ENCODE results near the gene EIF1AD.

DNA sequence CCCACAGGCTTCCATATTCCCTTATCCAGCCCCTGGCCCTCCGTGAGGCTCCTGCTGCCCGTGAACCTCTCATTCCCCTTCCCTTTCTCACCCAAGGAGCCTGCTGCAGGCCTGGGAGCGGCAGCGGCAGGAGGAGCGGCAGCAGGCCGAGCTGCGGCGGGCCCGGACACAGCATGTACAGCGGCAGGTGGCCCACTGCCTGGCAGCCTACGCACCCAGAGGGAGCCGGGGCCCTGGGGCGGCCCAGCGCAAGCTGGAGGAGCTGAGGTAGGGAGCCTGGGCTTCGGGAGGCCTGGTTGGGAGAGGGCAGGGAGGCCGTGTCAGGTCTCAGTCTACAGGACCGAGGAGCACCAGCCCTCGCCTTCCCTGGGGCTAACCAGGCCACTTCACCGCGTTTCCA lies 48.5 kb downstream of the EIF1AD start:
- no peak for TF ChIP-seq CEBPB (IDR thresholded peaks at IDR 0.05; ENCODE audit: low read depth, low read length)
- no peak for TF ChIP-seq CBX8 (IDR thresholded peaks at IDR 0.05; ENCODE audit: borderline replicate concordance, low read depth, low read length)
- TF ChIP-seq EZH2 (IDR thresholded peaks at IDR 0.05; ENCODE audit: low read depth, low read length, severe bottlenecking): no peak
- no peak for TF ChIP-seq RBBP5 (IDR thresholded peaks at IDR 0.05; ENCODE audit: borderline replicate concordance, low read depth, low read length)
- no peak for TF ChIP-seq CTCF (IDR thresholded peaks at IDR 0.05; ENCODE audit: control extremely low read depth in 1 of 3, insufficient read depth in 1 of 3, low read depth in 1 of 3, low read length in 3 of 3)
- no peak for TF ChIP-seq CREB1 (IDR thresholded peaks at IDR 0.05)
- TF ChIP-seq NANOG (IDR thresholded peaks at IDR 0.05; ENCODE audit: insufficient read depth, low read depth, low read length, poor library complexity, severe bottlenecking): no peak
- no peak for TF ChIP-seq BRCA1 (IDR thresholded peaks at IDR 0.05; ENCODE audit: low read depth, low read length)
- TF ChIP-seq POLR2A (IDR thresholded peaks at IDR 0.05; ENCODE audit: control extremely low read depth in 1 of 2, low read depth in 2 of 2, low read length in 2 of 2): no peak
- TF ChIP-seq TAF1 (IDR thresholded peaks at IDR 0.05; ENCODE audit: low read depth, low read length): no peak
- no peak for TF ChIP-seq USF2 (IDR thresholded peaks at IDR 0.05; ENCODE audit: low read length)
- no peak for TF ChIP-seq RFX5 (IDR thresholded peaks at IDR 0.05; ENCODE audit: borderline replicate concordance, low read depth, low read length)
- TF ChIP-seq ZNF274 (IDR thresholded peaks at IDR 0.05; ENCODE audit: borderline replicate concordance, extremely low read depth, low read length): no peak
- no peak for TF ChIP-seq CTBP2 (IDR thresholded peaks at IDR 0.05; ENCODE audit: borderline replicate concordance, insufficient read depth, insufficient read length, low read length)

Measured in H1 (cell line).